WERI-Rb-1 (cell line): ENCODE results near the gene AATF.

Source experiments
- DNase-seq: peaks from one replicate; pipeline ENCODE4 v3.0.0-alpha.2; 2020
- H3K27ac ChIP-seq: fragments of 250-450 bp; sonication (Bioruptor Pico); 2 replicates; pipeline ENCODE4 v1.5.1; 2020; ENCODE audit warnings: mild to moderate bottlenecking, moderate library complexity
- H3K27me3 ChIP-seq: fragments of 250-450 bp; sonication (Bioruptor Pico); 2 replicates; pipeline ENCODE4 v1.5.1; 2021; ENCODE audit warnings: mild to moderate bottlenecking, low read depth, moderate library complexity; ENCODE audit not compliant: insufficient read depth, severe bottlenecking
- H3K36me3 ChIP-seq: fragments of 250-450 bp; sonication (Bioruptor Pico); 2 replicates; pipeline ENCODE4 v1.5.1; 2020; ENCODE audit warnings: mild to moderate bottlenecking, moderate library complexity
- H3K4me3 ChIP-seq: 2 replicates; pipeline ENCODE4 v1.5.1; 2011; ENCODE audit warnings: low read depth, mild to moderate bottlenecking, control low read depth, low read length
- H3K9me3 ChIP-seq: fragments of 250-450 bp; sonication (Bioruptor Pico); 2 replicates; pipeline ENCODE4 v1.5.1; 2021; ENCODE audit warnings: mild to moderate bottlenecking, moderate library complexity; ENCODE audit not compliant: severe bottlenecking
- CTCF ChIP-seq: IDR thresholded peaks from 2 replicates; pipeline ENCODE4 v1.5.1; 2011; ENCODE audit warnings: low read depth, mild to moderate bottlenecking, control low read depth, inconsistent platforms, low read length

The AATF gene

GRCh38 chr17:36931697-36932382 is 16.9 kb upstream of the AATF start:
- H3K4me3 ChIP-seq, result no peak overlapping the region
- H3K9me3 ChIP-seq, result no peaks in the 10 kb centered on the region
- H3K27ac ChIP-seq, result no peak overlapping the region
- H3K36me3 ChIP-seq, result no peaks in the 10 kb centered on the region
- no peak for DNase-seq
- peaks cover 88% of the 10 kb centered on the region for H3K27me3 ChIP-seq
- no peak for TF ChIP-seq CTCF

GRCh38 chr17:36932383-36932693 is 16.4 kb upstream of the AATF start:
- no peak for DNase-seq
- H3K4me3 ChIP-seq, result no peak overlapping the region
- H3K27me3 ChIP-seq, result peaks cover 93% of the 10 kb centered on the region
- H3K27ac ChIP-seq, result no peak overlapping the region
- TF ChIP-seq CTCF, result no peak
- no peaks in the 10 kb centered on the region for H3K36me3 ChIP-seq
- H3K9me3 ChIP-seq, result no peaks in the 10 kb centered on the region

- no peak overlapping the region for H3K27ac ChIP-seq
- no peaks in the 10 kb centered on the region for H3K36me3 ChIP-seq
- DNase-seq, result no peak
- TF ChIP-seq CTCF, result no peak
- H3K4me3 ChIP-seq, result no peak overlapping the region
- no peaks in the 10 kb centered on the region for H3K9me3 ChIP-seq
- peaks cover 98% of the 10 kb centered on the region for H3K27me3 ChIP-seq
These were observed 15.9 kb upstream of the AATF start for GRCh38 chr17:36932694-36933511.

- TF ChIP-seq CTCF, result no peak
- Histone ChIP-seq H3K27me3 (peaks cover 98% of the 10 kb centered on the region), H3K9me3 (no peaks in the 10 kb centered on the region), H3K4me3 (no peak overlapping the region), H3K36me3 (no peaks in the 10 kb centered on the region), H3K27ac (no peak overlapping the region)
- no peak for DNase-seq
These were observed 15.1 kb upstream of the AATF start for GRCh38 chr17:36933512-36934143.

- no peak overlapping the region for H3K4me3 ChIP-seq
- no peak overlapping the region for H3K27ac ChIP-seq
- H3K9me3 ChIP-seq, result no peaks in the 10 kb centered on the region
- no peak for DNase-seq
- peaks cover 98% of the 10 kb centered on the region for H3K27me3 ChIP-seq
- H3K36me3 ChIP-seq, result no peaks in the 10 kb centered on the region
- no peak for TF ChIP-seq CTCF
These were observed 14.5 kb upstream of the AATF start for GRCh38 chr17:36934144-36934691.
